Amniotic epithelial cell (primary cell): ENCODE results near the gene GNAI3.

Experiments used
- DNase-seq: peaks from one replicate; pipeline ENCODE4 v3.0.0-alpha.2; 2010; ENCODE audit warnings: low read depth

Gene GNAI3

DNA sequence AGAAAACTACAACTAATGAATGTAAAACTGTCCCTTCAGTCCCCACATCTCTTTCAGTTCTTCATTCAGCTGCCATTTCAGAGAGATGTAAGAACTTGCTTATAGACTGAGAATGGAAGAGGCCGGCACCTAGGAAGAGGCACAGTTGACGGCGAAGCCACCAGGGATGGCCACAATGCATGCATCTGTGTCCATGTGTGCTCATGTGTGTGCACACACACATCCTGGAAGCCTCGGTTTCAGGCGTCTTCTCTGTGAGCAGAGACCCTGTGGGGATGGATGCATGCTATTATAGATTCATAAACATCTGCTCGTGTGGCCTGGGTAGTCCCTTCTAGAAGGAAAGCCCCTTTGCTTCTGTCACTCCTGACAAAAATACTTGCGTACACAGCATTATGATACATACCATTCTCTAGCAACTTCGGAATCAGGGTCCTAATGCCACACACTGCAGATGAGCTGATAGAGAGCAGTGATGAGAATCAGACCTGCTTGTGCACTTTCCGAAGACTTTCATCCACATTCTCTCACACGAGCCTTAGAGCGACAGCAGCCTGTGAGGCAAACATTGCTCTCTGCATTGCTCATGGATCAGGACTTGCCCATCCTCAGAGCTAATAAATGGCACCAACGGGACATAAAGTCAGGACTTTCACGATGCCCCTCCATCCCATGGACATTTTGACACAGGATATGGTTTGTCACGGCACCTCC is 21.2 kb upstream of the GNAI3 start:
- no peak for DNase-seq

DNA sequence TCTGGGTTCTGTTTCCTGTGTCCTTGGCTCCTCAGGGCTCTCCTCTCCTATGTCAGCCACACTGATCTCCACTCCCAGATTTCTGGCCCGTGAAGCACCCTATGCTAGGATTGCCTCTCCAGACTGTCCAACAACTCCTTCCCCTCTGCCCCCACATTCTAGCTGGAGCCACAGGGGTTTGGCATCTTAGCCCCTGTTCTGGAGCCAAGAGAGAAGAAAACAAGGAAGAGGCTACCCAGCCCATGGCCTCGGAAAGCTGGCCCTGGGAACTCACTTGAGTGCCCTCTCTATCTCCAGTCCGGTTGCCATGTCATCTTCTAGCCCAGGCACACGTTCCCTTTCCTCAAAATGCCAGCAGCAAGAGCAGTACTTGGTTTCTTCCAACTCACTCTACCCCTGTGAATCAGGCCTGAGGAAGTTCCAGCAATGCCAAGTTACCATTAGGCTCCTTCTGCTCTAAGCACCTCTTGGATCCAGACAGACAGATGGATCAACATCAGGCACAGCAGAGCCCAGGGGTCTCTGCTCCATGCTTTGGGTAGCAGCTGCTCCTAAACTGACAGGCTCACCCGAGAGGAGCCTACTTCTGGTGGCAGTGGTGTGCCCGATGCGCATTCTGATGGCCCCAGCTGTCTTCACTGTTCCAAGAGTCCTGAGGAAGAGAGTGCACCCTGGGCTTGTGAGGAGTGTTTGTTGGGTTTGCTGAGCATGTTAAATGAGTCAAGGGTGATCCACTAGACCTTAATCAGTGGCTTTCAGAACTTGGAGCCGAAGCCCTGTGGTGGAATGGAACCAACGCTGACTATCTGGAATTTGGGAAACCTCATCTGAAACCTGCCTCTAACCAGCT is 20.3 kb upstream of the GNAI3 start:
- no peak for DNase-seq

DNA sequence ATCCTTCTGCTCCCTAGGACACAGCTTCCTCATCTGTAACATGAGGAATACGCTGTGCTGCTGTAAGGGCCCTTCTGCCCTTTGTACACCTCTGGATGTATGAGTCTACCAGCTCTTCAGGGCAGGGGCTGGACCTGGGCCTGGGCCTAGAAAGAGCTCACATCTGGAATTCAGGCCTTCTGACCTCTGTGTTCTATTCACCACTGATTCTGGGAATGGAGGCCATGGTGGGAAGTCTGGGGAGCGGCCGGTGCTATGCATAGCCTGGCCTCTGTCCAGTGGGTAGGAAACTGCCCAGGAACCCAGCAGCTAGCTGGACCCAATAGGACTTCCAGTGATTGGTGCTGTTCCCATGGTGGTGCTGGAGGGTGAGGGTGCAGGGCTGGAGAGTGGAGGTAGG is 19.7 kb upstream of the GNAI3 start:
- no peak for DNase-seq

DNA sequence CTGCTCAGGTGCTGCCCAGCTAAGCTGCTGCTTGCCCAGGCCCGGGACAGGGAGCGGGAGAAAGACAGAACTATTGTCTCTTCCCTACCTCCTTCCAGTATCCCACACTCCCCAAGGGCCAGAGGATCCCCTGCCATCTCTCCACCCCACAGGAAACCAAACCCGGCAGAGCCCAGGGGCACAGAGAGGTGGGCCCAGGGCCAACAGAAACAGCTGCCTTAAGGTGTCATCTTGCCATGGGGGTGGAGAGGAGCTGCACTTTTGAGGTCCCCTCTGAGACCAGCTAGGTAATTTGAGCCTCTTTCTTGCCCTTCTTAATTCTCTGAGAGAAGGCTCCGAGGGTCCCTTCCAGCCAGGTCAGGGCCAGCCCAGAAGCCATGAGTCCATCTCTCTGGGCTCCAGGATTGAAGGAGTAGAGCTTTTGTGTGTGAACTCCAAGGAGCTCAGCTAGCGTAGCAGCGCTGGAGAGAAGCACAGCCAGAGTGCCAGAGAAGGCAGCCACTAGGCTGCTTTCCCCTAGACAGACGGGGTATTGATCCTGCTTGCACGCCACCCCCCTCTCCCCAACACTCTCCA is 18.4 kb upstream of the GNAI3 start:
- no peak for DNase-seq

DNA sequence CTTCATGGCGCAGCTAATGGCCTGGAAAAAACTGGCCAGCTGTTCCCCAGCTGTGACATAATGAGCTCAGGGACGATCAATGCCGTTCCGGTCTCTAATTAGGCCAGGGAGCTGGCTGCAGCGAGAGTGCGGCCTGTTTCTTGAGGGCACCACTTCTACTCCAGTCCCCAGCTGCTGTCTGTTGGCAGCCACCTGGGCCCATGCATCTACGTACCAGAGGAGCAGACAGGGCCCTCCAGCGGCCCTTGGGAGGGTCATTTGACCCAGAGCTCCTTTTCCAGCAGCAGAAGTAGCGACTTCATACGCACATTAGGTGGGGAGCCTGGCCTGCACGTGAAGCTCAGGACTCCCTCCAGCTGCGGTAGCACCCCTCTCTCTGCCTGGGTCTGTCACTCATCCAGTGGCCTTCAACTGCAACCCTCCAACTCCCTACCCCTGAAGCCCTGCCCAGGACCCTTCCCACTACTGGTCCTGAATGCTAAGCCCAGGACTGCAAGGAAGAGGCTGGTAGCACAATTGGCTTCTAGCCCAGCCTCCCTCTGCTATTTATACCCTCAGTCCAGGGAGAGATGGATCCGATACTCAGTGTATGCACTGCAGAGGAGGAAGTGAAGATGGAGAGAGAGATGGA is 17.8 kb upstream of the GNAI3 start:
- DNase-seq: no peak

DNA sequence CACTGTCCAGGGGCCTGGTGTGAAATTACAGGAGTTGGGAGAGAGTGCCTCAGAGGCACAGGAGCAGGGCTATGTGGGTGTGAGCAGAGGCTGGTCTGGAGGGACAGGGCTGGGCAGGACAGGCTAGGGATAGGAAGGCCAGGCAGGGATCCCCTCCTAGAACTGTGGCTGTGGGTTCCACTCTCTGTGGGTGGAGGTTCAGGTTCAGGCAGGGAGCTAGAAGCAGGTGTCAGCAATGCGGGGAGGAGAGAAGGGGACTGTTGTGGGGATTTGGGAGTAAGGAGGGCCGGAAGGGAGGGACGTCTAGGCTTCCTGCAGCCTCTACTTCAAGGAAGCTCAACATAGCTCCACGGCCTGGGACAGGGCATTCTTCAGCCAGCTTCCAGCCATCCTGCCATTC is 17.0 kb upstream of the GNAI3 start:
- no peak for DNase-seq

DNA sequence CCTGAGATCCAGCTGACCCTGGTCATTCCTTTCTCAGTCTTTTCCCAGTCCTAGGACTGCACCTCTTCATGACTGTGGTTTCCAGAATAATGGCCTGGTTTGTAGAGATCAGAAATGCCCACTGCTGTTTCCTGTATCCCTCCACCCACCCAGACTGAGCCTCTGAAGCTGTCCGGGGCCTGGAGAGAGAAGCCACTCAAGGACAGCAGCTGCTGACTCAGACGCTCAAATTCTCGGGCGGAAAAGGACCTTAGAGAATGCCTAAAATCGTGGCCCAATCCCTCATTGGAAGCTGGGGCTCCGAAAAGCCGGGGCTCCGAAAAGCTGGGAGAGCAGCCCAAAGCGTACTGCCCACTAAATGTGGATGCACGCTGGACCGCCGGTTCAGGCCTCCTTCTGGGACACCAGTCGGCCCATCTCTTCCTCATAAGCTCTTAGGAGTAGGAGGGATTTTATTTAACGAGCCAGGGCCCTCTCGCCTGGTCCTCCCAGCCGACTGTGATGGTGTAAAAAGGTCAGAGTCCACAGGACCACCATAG is 16.5 kb upstream of the GNAI3 start:
- DNase-seq: no peak

DNA sequence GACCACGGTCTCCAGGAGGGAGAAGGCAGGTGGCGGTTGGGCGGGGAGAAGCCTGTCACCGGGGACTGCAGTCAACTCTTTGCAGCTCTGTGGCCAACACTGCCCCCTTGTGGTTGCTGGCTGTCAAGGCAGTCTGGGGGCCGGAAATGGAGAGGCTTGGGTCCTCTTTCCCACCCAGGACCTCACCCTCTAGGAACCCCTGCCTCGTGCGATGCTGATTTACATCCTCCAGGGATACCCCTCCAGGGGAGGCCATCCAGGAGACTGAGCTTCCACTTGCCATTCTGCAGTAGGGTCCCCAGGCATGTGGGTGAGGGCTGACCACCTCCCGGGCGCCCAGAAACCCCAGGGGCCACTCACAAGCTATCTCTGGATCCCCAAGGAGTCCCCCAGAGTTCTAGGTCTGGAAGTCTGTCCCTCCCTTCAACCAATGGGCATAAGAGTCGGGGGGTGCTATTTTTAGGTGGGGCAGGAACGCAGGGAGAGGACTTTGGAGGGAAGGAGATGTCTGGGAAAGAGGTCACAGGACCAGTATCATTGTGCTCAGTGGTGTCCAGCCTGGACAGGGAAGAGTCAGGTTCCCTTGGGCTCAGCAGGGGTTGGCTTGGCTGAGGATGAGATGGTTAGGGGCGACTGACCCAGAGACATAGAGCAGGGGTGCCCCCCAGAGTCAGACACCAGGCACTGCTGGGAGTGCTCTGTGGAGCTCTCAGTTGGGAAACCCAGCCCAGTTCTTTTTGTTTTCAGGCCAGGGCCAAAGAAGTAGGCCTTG is 15.9 kb upstream of the GNAI3 start:
- DNase-seq: peak; percentile 59

DNA sequence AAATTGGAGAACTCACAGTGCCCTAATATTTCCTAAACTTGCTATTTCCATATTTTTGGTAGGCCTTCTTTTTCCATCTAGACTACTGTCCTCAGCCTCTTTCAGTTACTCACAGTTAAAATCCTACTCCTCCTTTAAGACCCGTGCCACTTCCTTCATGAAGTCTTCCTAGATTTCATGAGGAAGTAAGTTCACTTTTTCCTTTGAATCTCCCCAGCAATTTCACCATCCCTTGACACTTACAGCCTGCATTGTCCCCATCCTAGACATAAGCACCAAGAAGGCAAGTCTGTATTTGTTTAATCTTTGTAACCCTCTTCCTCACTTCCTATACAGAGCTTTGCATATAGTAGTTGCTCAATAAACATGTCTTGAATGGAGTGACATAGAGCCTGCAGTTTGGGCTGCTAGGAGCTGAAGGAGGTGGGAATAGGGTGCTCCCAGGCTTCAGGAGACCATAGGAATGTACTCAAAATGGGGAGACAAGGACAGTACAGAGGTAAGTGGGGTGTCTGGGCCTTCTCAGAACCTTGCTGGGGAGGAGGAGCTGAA is 14.0 kb upstream of the GNAI3 start:
- DNase-seq: no peak

DNA sequence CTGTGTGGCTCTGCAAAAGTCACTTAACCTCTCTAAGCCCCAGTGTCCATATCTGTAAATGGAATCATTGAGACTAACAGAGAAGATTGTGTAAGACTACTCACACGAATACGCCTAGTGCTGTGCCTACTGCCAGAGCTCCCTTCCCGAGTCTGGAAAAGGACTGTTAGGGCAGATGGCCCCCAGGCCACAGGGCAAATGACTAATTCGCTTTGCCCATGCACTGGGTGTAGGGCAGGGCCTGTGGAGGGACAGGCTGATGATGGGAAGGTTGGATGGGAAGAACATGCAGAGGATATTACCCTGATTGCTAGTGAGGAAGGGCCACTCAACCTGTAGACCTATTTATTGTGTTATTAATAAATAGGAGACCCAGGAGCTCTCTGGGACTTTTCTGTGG is 12.9 kb upstream of the GNAI3 start:
- peak; percentile 13 for DNase-seq

DNA sequence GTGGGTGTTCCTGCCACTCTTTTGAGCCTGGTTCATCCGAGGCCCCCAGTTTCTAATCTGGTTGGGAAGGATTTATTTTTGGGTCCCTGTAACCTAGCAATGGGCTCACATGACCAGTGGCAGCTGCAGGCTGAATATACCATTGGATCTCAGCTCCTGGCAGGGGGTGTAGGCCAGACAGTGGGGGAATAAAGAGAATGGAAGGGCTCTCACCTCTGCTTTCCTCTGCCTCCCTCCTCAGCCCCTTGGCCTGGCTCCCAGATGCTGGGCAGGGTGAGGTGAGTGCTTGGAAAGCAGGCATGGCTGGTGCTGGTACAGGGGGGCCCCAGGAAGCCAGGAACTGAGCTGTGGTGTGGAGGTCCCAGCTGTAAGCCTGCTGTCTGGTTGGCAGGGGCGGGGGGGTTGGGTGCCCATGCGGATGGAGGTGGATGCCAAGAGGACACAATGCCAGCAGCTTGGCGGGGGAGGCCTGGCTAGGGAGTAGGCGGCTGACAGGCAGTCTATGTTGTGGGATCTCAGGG is 12.4 kb upstream of the GNAI3 start:
- DNase-seq: no peak

DNA sequence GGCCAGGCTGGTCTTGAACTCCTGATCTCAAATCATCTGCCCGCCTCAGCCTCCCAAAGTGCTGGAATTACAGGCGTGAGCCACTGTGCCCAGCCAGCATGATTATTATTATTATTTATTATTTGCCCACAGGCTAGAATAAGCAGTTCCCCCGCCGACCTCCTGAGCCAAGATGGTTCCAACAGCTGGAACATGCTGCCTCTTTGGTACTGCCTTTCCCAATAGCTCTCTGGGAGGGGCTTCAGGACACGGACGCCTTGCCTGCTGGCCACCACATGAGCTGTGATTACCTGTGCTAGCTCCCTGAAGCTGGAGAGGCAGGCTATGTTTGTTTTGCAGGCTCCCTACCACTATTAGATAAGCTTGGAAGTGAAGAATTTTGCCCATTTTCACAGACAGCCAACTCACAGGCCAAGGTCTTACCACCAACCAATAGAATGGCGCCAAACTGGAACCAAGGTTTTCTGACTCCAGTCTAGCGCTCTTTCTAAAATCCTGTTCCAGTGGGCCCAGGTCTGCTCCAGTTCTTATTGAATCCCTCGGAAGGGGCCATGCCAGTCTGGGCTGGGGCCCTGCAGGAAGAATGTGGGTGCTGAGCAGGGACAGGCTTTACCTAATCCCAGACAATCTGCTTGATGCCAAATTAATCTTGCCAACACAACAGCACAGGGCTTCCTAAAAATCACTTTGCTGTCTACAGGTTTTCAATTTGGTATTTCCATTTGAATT is 10.8 kb upstream of the GNAI3 start:
- no peak for DNase-seq

DNA sequence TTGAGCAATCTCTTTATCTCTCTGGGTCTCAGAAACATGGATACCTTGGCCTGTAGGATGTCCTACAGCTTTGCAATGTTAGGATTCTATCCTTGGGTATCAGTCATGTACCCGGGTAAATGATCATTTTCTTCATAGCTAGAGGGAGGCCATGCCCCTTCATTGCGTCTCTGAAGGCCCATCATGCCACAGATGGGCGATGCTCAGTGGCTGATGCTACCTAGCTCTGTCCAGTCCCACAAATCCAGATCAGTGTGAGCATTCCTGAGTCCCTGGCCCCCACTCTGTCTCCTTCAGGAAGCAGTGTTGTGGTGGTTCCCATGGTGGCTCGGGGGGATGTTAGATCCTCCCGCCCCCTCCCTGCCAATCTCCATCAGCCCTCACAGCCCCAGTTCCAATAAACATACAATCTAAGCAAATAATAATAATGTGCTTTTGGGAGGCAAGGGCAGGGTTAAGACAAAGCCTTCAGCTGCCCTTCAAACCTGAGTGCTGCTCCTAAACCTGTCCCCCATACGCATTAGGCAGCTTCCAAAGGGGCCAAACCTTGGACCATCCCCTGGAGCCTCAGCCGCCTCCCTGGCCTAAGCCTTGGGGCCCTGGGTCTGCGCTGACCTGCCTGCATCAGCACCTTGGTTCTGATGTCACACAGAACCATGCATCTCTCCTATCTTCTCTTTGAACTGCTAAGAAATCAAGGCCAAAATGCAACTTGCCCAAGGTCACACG is 9.4 kb upstream of the GNAI3 start:
- DNase-seq: no peak

DNA sequence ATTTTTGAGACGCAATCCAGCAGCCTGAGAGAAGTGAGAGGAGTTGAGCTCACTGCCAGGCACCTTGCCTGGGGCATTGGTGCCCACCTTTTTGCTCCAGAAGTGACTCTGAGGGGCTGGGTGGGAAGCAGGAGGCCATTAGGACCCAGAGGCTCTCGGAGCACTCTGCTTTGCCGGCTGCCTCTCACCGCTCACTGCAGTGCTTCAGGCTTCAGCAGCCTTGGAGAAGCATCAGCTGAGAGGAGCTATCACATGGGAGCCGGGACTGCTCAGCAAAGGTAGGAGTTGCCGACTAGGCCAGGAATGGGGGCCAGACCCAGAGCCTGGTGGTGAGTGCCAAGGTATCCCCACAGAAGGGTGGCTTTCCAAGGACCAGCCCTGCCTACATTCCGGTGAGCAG is 8.7 kb upstream of the GNAI3 start, which contains the start of gene GPR61:
GPR61 (plus strand) TSS at position 197 of the 400 bp plus-strand sequence. CDS start 3,151 bp downstream, outside the sequence.
- DNase-seq: no peak

DNA sequence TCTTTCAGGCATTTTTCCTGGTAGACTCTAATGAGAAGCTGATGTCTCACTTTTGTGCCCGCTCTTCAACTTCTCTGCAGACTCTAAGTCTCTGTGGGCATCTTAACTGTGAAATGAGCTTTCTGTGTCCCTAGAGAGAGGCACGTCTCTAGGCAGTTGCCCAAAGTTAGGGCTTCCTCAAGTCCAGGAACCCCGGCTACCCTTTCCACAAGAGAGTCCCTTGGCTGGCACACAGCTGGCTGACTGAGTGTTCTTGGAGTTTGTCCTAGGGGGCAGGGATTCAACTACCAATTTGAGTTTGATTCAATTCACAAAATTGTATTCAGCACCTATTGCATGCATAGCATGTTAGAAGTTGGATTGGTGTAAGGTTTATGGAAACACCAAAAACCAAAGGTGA is 7.3 kb upstream of the GNAI3 start:
- no peak for DNase-seq

DNA sequence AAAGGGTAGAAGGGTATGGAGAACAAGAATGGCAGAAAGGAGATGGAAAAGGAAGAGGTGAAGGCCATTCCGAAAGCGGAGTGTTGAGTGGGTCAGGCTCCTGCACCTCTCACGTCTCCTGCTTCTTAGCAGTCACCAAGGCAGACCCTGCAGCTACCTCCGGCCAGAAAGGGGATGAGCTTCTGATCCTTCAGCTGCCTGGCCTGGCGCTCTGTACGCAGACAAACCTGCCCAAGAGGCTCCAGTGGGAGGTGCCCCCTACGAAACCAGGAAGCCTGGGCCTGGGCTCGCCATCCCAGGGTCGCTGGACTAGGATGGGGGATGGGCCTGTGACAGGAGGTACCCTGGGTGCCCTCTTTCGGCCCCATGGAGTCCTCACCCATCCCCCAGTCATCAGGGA is 5.8 kb upstream of the GNAI3 start:
- no peak for DNase-seq

DNA sequence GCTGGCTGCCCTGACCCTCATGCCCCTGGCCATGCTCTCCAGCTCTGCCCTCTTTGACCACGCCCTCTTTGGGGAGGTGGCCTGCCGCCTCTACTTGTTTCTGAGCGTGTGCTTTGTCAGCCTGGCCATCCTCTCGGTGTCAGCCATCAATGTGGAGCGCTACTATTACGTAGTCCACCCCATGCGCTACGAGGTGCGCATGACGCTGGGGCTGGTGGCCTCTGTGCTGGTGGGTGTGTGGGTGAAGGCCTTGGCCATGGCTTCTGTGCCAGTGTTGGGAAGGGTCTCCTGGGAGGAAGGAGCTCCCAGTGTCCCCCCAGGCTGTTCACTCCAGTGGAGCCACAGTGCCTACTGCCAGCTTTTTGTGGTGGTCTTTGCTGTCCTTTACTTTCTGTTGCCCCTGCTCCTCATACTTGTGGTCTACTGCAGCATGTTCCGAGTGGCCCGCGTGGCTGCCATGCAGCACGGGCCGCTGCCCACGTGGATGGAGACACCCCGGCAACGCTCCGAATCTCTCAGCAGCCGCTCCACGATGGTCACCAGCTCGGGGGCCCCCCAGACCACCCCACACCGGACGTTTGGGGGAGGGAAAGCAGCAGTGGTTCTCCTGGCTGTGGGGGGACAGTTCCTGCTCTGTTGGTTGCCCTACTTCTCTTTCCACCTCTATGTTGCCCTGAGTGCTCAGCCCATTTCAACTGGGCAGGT is 5.0 kb upstream of the GNAI3 start:
- DNase-seq: no peak

DNA sequence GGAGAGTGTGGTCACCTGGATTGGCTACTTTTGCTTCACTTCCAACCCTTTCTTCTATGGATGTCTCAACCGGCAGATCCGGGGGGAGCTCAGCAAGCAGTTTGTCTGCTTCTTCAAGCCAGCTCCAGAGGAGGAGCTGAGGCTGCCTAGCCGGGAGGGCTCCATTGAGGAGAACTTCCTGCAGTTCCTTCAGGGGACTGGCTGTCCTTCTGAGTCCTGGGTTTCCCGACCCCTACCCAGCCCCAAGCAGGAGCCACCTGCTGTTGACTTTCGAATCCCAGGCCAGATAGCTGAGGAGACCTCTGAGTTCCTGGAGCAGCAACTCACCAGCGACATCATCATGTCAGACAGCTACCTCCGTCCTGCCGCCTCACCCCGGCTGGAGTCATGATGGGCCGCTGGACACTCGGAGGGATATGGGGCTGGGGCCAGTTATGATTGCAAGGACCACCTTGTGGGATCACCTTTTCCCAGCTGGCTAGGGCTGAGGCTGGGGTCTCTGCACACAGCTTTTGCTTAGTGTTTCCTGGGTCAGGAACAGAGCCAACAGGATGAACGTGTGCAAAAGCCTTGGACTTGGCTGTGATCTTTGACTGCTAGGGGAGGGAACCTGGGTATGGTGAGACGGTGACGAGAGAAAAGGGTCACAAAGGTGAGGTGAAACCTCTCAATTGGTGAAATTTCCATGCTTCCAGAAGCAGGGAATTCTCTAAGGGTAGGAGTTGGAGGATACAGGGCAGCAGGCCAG is 4.3 kb upstream of the GNAI3 start:
- DNase-seq: no peak
